NCI-H2227 (cell line): ENCODE results near the gene SLC7A9.
"Not testable (repeated sequence)": the region's sequence is repeated elsewhere in the genome, so short reads cannot be mapped to it uniquely, and the experiment has no call there.

Source experiments
- DNase-seq: peaks from one replicate; lab custom pipeline; 2025; ENCODE audit not compliant: unreplicated experiment; lab: John Stamatoyannopoulos, UW

The SLC7A9 gene

DNA sequence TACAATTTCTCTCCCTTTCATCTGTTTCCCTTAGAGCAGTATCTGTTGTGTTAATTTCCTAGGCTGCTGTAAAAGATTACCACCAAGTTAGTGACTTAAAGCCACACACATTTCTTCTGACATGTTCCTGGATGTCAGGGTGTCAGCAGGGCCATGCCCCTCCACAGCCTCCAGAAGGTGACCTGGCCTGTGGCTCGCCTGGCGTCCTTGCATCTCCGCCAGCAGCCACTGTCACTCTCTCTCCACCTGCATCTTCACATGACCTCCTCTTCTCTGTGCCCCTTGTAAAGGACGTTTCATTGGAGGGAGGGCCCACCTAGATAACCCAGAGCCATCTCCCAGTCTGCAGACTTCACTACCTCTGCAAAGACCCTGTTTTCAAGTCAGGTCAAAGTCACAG is 61.3 kb downstream of the SLC7A9 start:
- DNase-seq: no peak

DNA sequence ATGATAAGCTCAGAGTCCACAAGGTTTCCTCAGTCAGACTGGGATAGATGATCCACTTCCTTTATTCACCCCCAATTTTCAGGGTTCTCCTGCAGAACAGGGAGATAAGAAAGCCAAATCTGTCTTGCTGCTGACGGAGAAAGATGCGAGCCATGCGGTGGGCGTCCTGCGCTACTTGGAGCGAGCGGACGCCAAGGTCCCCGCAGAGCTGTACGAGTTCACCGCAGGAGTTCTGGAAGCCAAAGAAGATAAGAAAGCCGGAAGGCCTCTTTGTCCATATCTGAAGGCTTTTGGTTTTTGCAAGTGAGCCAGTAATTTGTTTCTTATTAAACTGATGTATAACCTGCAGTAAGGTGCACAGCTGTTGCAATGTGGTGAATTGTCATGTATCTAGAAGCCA is 66.7 kb downstream of the SLC7A9 start:
- DNase-seq: no peak

DNA sequence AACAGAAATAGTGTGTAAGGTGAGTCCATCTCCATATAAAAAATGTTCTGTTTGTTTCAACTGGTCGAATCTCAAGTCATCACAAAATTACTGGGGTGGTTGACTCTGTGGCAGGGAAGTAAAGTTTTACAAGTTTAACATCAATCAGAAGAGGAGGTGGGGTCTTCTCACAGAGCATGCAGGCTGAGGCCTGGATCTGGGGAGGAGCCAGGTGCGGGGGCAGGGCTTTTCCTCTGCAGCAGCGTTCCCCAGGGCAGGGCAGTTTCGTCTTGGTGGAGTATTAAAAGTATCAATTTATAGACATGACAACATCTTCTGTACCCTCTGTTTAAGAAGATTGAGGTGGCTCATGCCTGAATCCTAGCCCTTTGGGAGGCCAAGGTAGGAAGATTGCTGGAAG is 68.8 kb downstream of the SLC7A9 start:
- DNase-seq: no peak

DNA sequence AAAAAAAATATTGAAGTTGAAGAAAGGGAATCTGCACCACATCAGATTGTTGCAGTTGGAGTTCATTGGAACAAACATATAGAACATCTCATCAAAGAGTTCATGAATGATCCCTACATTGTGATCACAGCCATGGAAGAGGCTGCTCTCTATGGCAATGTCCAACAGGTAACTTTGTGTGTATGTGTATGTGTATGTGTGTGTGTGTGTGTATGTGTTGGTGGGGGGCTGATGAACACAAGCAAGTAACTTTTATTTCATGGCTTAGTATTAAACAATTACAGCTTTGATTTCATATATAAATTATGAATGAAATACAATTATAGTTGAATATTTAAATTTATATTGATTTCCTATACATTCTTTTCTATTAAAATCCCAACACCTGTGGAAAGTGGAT is 69.4 kb downstream of the SLC7A9 start:
- no peak for DNase-seq

DNA sequence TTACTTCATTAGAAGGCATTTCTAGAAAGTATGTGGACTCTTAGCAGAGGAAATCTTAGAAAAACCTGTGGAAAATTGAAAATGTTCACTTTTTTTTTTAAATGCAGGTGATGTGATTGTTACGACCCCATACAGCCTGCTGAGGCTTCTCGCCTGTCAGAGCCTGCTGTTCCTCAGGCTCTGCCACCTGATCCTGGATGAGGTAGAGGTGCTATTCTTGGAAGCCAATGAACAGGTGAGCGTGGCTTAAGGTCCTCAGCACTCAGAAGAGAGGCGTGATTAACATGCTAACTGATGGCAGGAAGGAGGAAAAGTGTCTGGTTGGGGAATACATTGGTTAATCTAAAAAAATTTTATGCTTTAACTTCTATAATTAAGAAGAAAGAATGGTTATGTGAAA is 71.4 kb downstream of the SLC7A9 start:
- DNase-seq: no peak

DNA sequence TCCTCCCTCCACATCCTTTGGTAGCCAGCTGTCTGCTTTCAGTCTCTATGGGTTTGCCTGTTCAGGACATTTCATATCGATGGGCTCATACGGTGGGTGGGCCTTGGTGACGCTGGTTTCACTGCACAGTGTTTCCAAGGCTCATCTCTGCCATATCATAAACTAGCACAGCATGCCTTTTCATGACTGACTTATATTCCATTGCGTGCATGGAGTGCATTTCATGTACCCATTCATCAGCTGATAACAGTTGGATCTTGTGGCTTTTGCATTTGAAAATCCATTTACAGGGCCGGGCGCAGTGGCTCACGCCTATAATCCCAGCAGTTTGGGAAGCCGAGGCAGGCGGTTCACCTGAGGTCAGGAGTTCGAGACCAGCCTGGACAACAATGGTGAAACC is 80.1 kb downstream of the SLC7A9 start:
- no peak for DNase-seq

DNA sequence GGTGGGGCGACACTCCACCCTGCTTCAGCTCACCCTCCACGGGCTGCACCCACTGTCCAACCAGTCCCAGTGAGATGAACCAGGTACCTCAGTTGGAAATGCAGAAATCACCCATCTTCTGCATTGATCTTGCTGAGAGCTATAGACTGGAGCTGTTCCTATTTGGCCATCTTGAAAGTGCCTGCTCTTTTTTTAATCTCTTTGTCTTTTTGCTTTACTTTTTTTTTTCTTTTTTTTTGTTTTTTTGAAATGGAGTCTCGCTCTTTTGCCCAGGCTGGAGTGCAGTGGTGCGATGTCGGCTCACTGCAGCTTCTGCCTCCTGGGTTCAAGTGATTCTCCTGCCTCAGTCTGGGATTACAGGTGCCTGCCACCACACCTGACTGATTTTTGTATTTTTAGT is 81.7 kb downstream of the SLC7A9 start:
- DNase-seq: not testable (repeated sequence)

DNA sequence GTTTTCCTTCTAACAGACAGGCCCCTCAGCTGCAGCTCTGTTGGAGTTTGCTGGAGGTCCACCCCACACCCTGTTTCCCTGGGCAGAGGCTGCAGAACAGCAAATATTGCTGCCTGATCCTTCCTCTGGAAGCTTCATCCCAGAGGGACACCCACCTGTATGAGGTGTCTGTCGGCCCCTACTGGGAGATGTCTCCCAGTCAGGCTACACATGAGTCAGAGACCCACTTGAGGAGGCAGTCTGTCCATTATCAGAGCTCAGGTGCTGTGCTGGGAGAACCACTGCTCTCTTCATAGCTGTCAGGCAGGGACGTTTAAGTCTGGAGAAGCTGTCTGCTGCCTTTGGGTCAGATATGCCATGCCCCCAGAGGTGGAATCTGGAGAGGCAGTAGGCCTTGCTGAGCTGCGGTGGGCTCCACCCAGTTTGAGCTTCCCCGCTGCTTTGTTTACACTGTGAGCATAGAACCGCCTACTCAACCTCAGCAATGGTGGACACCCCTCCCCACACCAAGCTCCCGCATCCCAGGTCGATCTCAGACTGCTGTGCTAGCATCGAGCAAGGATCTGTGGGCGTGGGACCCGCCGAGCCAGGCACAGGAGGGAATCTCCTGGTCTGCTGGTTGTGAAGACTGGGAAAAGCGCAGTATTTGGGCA is 82.3 kb downstream of the SLC7A9 start:
- DNase-seq: peak; percentile 81

DNA sequence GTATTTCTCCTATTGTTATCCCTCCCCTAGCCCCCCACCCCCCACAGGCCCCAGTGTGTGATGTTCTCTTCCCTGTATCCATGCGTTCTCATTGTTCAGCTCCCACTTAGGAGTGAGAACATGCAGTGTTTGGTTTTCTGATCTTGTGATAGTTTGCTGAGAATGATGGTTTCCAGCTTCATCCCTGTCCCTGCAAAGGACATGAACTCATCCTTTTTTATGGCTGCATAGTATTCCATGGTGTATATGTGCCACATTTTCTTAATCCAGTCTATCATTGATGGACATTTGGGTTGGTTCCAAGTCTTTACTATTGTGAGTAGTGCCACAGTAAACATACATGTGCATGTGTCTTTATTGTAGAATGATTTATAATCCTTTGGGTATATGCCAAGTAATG is 87.5 kb downstream of the SLC7A9 start:
- DNase-seq: not testable (repeated sequence)

DNA sequence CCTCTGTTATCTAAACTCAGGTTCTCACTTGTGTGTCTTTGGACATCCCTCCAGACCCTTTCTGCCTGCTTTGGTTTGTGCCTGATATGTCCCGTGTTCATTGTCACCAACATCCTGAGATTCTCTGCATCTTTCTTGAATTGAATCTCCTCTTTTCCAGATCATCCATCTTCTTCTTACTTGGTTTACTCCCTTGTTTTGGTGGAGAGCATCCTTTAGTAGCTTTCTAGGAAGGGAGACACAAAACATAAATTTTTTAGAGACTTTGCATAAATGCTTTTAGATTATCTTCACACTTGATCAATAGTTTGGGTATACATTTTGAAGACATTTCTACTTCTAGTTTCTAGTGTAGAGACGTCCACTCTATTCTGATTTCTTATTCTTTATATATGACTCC is 88.3 kb downstream of the SLC7A9 start:
- no peak for DNase-seq
